HL-60 (cell line): ENCODE measurements around the gene NCBP2.
"Not testable (repeated sequence)": the region's sequence is repeated elsewhere in the genome, so short reads cannot be mapped to it uniquely, and the experiment has no call there.

Source experiments
- POLR2AphosphoS5 ChIP-seq: IDR thresholded peaks from 2 replicates; pipeline ENCODE4 v1.6.1; 2012; ENCODE audit warnings: low read depth
- TF ChIP-seq, protein P1 (sequence below): IDR thresholded peaks from one replicate; pipeline ENCODE4 v1.5.1; 2011; ENCODE audit warnings: low read length, control low read depth, inconsistent platforms; ENCODE audit not compliant: insufficient read depth

DNA sequence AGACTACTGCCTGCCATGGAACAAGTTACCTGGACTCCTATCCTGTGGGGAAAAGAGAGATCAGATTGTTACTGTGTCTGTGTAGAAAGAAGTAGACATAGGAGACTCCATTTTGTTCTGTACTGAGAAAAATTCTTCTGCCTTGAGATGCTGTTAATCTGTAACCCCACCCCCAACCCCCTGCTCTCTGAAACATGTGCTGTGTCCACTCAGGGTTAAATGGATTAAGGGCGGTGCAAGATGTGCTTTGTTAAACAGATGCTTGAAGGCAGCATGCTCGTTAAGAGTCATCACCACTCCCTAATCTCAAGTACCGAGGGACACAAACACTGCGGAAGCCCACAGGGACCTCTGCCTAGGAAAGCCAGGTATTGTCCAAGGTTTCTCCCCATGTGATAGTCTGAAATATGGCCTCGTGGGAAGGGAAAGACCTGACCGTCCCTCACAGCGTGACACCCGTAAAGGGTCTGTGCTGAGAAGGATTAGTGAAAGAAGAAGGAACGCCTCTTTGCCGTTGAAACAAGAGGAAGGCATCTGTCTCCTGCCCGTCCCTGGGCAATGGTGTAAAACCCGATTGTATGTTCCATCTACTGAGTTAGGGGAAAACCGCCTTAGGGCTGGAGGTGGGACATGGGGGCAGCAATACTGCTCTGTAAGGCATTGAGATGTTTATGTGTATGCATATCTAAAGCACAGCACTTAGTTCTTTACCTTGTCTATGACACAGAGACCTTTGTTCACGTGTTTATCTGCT lies 1.9 kb upstream of the NCBP2 start:
- TF ChIP-seq POLR2AphosphoS5 = not testable (repeated sequence)
- TF ChIP-seq, protein P1, sequence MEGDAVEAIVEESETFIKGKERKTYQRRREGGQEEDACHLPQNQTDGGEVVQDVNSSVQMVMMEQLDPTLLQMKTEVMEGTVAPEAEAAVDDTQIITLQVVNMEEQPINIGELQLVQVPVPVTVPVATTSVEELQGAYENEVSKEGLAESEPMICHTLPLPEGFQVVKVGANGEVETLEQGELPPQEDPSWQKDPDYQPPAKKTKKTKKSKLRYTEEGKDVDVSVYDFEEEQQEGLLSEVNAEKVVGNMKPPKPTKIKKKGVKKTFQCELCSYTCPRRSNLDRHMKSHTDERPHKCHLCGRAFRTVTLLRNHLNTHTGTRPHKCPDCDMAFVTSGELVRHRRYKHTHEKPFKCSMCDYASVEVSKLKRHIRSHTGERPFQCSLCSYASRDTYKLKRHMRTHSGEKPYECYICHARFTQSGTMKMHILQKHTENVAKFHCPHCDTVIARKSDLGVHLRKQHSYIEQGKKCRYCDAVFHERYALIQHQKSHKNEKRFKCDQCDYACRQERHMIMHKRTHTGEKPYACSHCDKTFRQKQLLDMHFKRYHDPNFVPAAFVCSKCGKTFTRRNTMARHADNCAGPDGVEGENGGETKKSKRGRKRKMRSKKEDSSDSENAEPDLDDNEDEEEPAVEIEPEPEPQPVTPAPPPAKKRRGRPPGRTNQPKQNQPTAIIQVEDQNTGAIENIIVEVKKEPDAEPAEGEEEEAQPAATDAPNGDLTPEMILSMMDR = not testable (repeated sequence)
